Retinal pigment epithelial cell (primary cell): Measurements from ENCODE around the gene DHRS3.

Experiments used
- DNase-seq: peaks from one replicate; pipeline ENCODE4 v3.0.0-alpha.2; 2010; ENCODE audit warnings: low read depth
- H3K4me3 ChIP-seq: 2 replicates; pipeline ENCODE4 v1.5.1; 2011; ENCODE audit warnings: mild to moderate bottlenecking, low read length, control low read depth, moderate library complexity
- CTCF ChIP-seq: conservative IDR thresholded peaks from 2 replicates; pipeline ENCODE4 v1.5.1; 2011; ENCODE audit warnings: low read depth, low read length, control low read depth, inconsistent platforms

Gene DHRS3

GRCh38 chr1:12555411-12556367 is 62.3 kb downstream of the DHRS3 start:
- DNase-seq: no peak
- TF ChIP-seq CTCF: no peak
- no peak overlapping the region for H3K4me3 ChIP-seq

GRCh38 chr1:12554521-12555305 is 63.3 kb downstream of the DHRS3 start:
- no peak for TF ChIP-seq CTCF
- DNase-seq: no peak
- H3K4me3 ChIP-seq: no peak overlapping the region

- no peak for DNase-seq
- no peak overlapping the region for H3K4me3 ChIP-seq
- TF ChIP-seq CTCF: no peak
Measured at GRCh38 chr1:12553963-12554362, 64.0 kb downstream of the DHRS3 start.

GRCh38 chr1:12552951-12553921 is 64.8 kb downstream of the DHRS3 start:
- H3K4me3 ChIP-seq: no peak overlapping the region
- DNase-seq: no peak
- TF ChIP-seq CTCF: no peak

GRCh38 chr1:12552111-12552888 is 65.7 kb downstream of the DHRS3 start:
- TF ChIP-seq CTCF: no peak
- H3K4me3 ChIP-seq: no peak overlapping the region
- DNase-seq: no peak

GRCh38 chr1:12551584-12551983 is 66.4 kb downstream of the DHRS3 start:
- no peak for DNase-seq
- TF ChIP-seq CTCF: no peak
- H3K4me3 ChIP-seq: no peak overlapping the region
